ENCODE measurements around the gene ASB11. TPM values are rescaled to one million over a fixed set of nuclear protein-coding genes. Genes with fewer than 3 reads are reported as not detected.

Gene ASB11
- under 0.01 TPM in 1 of 2 replicates, not detected in the other for total RNA-seq

GRCh38 chrX:15315509-15315908 lies at the start of gene ASB11:
Gene ASB11 (minus strand): TSS chrX:15315640. CDS start chrX:15315605, 35 bp downstream.
- no peak for DNase-seq (ENCODE audit: low read depth in 2 of 2)

- DNase-seq (ENCODE audit: low read depth in 2 of 2): no peak
Observed at GRCh38 chrX:15359701-15360100, 44.3 kb upstream of the ASB11 start.

GRCh38 chrX:15358533-15358932 lies 43.1 kb upstream of the ASB11 start:
- DNase-seq (ENCODE audit: low read depth in 2 of 2): no peak

- no peak for DNase-seq (ENCODE audit: low read depth in 2 of 2)
Observed at GRCh38 chrX:15356444-15356843, 41.0 kb upstream of the ASB11 start.

- no peak for DNase-seq (ENCODE audit: low read depth in 2 of 2)
Observed at GRCh38 chrX:15350329-15350996, 35.0 kb upstream of the ASB11 start.

- peak; percentile 64 to 67 for DNase-seq (ENCODE audit: low read depth in 2 of 2)
Observed at GRCh38 chrX:15349046-15349445, 33.6 kb upstream of the ASB11 start.

- no peak for DNase-seq (ENCODE audit: low read depth in 2 of 2)
Observed at GRCh38 chrX:15345976-15346375, 30.5 kb upstream of the ASB11 start.

GRCh38 chrX:15344106-15344505 lies 28.7 kb upstream of the ASB11 start:
- DNase-seq (ENCODE audit: low read depth in 2 of 2): no peak

GRCh38 chrX:15343075-15343476 lies 27.6 kb upstream of the ASB11 start:
- no peak for DNase-seq (ENCODE audit: low read depth in 2 of 2)

GRCh38 chrX:15340867-15341266 lies 25.4 kb upstream of the ASB11 start:
- no peak for DNase-seq (ENCODE audit: low read depth in 2 of 2)

GRCh38 chrX:15336023-15336413 lies 20.6 kb upstream of the ASB11 start:
- peak; percentile 43 to 72 for DNase-seq (ENCODE audit: low read depth in 2 of 2)

- peak; percentile 94 to 97 for DNase-seq (ENCODE audit: low read depth in 2 of 2)
Observed at GRCh38 chrX:15335135-15336022, 19.9 kb upstream of the ASB11 start, which contains the start of gene PIGA. Gene PIGA (minus strand): TSS chrX:15335523. CDS start chrX:15331930, 3,593 bp downstream.

- peak in 1 of 2 donors; percentile 47 for DNase-seq (ENCODE audit: low read depth in 2 of 2)
Observed at GRCh38 chrX:15334561-15334960, 19.1 kb upstream of the ASB11 start.

GRCh38 chrX:15328821-15329220 lies 13.4 kb upstream of the ASB11 start:
- DNase-seq (ENCODE audit: low read depth in 2 of 2): no peak

GRCh38 chrX:15328131-15328530 lies 12.7 kb upstream of the ASB11 start:
- no peak for DNase-seq (ENCODE audit: low read depth in 2 of 2)

- no peak for DNase-seq (ENCODE audit: low read depth in 2 of 2)
Observed at GRCh38 chrX:15322472-15322871, 7.0 kb upstream of the ASB11 start.

GRCh38 chrX:15322072-15322471 lies 6.6 kb upstream of the ASB11 start:
- DNase-seq (ENCODE audit: low read depth in 2 of 2): no peak

- no peak for DNase-seq (ENCODE audit: low read depth in 2 of 2)
Observed at GRCh38 chrX:15321447-15321846, 6.0 kb upstream of the ASB11 start.

- no peak for DNase-seq (ENCODE audit: low read depth in 2 of 2)
Observed at GRCh38 chrX:15320297-15320696, 4.9 kb upstream of the ASB11 start.

- no peak for DNase-seq (ENCODE audit: low read depth in 2 of 2)
Observed at GRCh38 chrX:15319075-15319474, 3.6 kb upstream of the ASB11 start.

GRCh38 chrX:15314472-15314871 lies 968 bp downstream of the ASB11 start:
- DNase-seq (ENCODE audit: low read depth in 2 of 2): no peak

GRCh38 chrX:15311119-15311518 lies 4.3 kb downstream of the ASB11 start:
- no peak for DNase-seq (ENCODE audit: low read depth in 2 of 2)

- DNase-seq (ENCODE audit: low read depth in 2 of 2): peak in 1 of 2 donors; percentile 87
Observed at GRCh38 chrX:15310117-15310516, 5.3 kb downstream of the ASB11 start.

All from dermis microvascular lymphatic vessel endothelial cell (primary cell).